Spleen (tissue), 11 donors: ENCODE results near the gene MINDY4. TPM values are rescaled to one million over a fixed set of nuclear protein-coding genes. Genes with fewer than 3 reads are reported as not detected.

Experiments used
- DNase-seq: peaks from one replicate; pipeline ENCODE4 v3.0.0-alpha.2; 2020
- H3K27ac ChIP-seq, 8 donors: fragments of 200-600 bp; sonication (generic) in 7 of 8; 1 replicate in 4 of 8; 2 replicates in 4 of 8; pipeline versions ENCODE4 v1.5.0 to v1.8.0; 2016 to 2021; ENCODE audit warnings: inconsistent platforms in 4 of 8, mild to moderate bottlenecking in 4 of 8, moderate library complexity in 1 of 8
- H3K27me3 ChIP-seq, 7 donors: fragments of 200-600 bp; sonication (generic) in 6 of 7; replicated peaks in 1 of 7; 1 replicate in 4 of 7; 2 replicates in 3 of 7; pipeline versions ENCODE4 v1.5.0 to v1.8.0; 2016 to 2021; ENCODE audit warnings: inconsistent platforms in 3 of 7, mild to moderate bottlenecking in 1 of 7
- H3K36me3 ChIP-seq, 6 donors: fragments of 200-600 bp; sonication (generic) in 5 of 6; 1 replicate in 4 of 6; 2 replicates in 2 of 6; pipeline versions ENCODE4 v1.5.0 to v1.8.0; 2016 to 2021; ENCODE audit warnings: inconsistent platforms in 2 of 6
- H3K4me1 ChIP-seq, 6 donors: fragments of 200-600 bp; sonication (generic) in 5 of 6; 1 replicate in 3 of 6; 2 replicates in 3 of 6; pipeline versions ENCODE4 v1.5.0 to v1.8.0; 2016 to 2021; ENCODE audit warnings: inconsistent platforms in 3 of 6
- H3K4me3 ChIP-seq, 8 donors: fragments of 200-600 bp; sonication (generic) in 7 of 8; 1 replicate in 4 of 8; 2 replicates in 4 of 8; pipeline versions ENCODE4 v1.5.0 to v1.8.0; 2016 to 2021; ENCODE audit warnings: inconsistent platforms in 4 of 8, mild to moderate bottlenecking in 4 of 8, moderate library complexity in 2 of 8
- H3K9me3 ChIP-seq, 8 donors: fragments of 200-600 bp; sonication (generic) in 7 of 8; 1 replicate in 4 of 8; 2 replicates in 4 of 8; pipeline versions ENCODE4 v1.5.0 to v1.8.0; 2016 to 2021; ENCODE audit warnings: inconsistent platforms in 4 of 8
- POLR2A ChIP-seq, 3 donors: fragments of 450-650 bp; IDR thresholded peaks; one replicate each; pipeline ENCODE4 v1.5.1; 2017; ENCODE audit warnings: antibody characterized with exemption in 3 of 3, mild to moderate bottlenecking in 1 of 3
- POLR2AphosphoS5 ChIP-seq, 3 donors: sonication (generic); formaldehyde crosslinking; IDR thresholded peaks; one replicate each; pipeline ENCODE4 v1.5.1; 2017; ENCODE audit warnings: antibody characterized with exemption in 3 of 3
- WGBS, 5 donors: extraction: QIAGEN DNeasy Blood & Tissue Kit in 3 of 5; methylation state at CpG; one replicate each; pipeline versions ENCODE4 v1.1.5 to v1.1.7; 2013 to 2018; 5-methylcytosine and 5-hydroxymethylcytosine counted together
- intact Hi-C: fragments of 100-400 bp; cut with DNase I; formaldehyde crosslinking; loops from one replicate; pipeline ENCODE4 v1.15.0; 2023; ENCODE audit warnings: low total_unique reads
- polyA plus RNA-seq, 3 donors: library from polyadenylated mRNA; stranded (reverse); fragments of 200-250 nt; gene quantifications; one replicate each; pipeline ENCODE4 v1.2.1, GENCODE V29; 2013
- total RNA-seq, 7 donors: library from RNA; depleted of rRNA in 3 of 7; stranded (reverse); fragments of >200 nt in 3 of 7; fragmentation: NEBNext Ultra II Directional in 4 of 7; extraction: Animal tissue kit (Norgen Biotek cat#: 25700) in 4 of 7; gene quantifications; one replicate each; pipeline versions ENCODE4 v1.1.0 to v1.2.1, GENCODE V29; 2016 to 2021
- TF ChIP-seq, protein P1 (sequence below), 11 experiments: fragments of 200-600 bp in 7 of 11; fragments of 450-650 bp in 4 of 11; sonication (generic) in 4 of 11; IDR thresholded peaks in 8 of 11; conservative IDR thresholded peaks in 3 of 11; 1 replicate in 7 of 11; 2 replicates in 4 of 11; pipeline versions ENCODE4 v1.4.0 to v1.8.0; 2016 to 2021; ENCODE audit warnings: antibody characterized with exemption in 11 of 11, inconsistent platforms in 4 of 11, mild to moderate bottlenecking in 1 of 11
- donor health status: healthy with polysubstance abuse.
- donor health status: DM: no; HTN: no; CAD: no; lungs with moderate emphysema.
- donor health status: DM: no; HTN: no; CAD: no.
- donor health status: Bipolar disorder and iron deficiency.
- donor health status: healthy.
- donor health status: DM: no; HTN: no; CAD: no.
- donor health status: DM: yes; HTN: yes; CAD: no.

Gene MINDY4
- total and polyA plus RNA-seq, 10 donors = 0.63 to 7.0 (median 3.0) TPM

DNA sequence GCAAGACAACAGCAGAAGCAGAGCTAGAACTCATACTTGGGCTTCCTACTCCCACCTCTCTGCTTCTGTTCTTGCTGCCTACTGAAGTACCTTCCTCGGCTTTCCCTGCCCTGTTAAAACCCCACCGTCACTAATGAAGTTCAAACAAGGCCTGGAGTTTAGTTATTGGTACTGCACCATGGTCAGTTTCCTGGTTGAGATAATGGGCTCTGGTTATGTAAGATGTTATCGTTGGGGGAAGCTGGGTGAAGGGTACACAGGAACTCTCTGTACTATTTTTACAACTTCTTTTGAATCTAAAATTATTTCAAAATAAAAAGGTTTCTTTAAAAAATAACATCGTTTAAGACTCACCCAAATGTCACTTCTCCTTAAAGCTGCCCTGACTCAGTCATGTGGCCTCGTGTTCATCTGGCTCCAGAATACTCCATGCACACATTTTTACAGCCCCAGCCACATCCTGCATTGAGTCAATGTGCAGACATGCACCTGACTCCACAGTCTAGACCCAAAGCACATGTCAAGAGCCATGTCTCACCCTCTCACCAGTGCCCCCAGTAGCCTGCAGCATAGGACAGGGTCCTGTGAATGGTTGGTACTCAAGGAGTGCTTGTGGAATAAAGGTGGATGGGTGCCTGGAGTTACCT is 103.6 kb downstream of the MINDY4 start:
- TF ChIP-seq POLR2A (IDR thresholded peaks at IDR 0.05) (no peak), POLR2AphosphoS5 (IDR thresholded peaks at IDR 0.05) (no peak)
- TF ChIP-seq, protein P1, sequence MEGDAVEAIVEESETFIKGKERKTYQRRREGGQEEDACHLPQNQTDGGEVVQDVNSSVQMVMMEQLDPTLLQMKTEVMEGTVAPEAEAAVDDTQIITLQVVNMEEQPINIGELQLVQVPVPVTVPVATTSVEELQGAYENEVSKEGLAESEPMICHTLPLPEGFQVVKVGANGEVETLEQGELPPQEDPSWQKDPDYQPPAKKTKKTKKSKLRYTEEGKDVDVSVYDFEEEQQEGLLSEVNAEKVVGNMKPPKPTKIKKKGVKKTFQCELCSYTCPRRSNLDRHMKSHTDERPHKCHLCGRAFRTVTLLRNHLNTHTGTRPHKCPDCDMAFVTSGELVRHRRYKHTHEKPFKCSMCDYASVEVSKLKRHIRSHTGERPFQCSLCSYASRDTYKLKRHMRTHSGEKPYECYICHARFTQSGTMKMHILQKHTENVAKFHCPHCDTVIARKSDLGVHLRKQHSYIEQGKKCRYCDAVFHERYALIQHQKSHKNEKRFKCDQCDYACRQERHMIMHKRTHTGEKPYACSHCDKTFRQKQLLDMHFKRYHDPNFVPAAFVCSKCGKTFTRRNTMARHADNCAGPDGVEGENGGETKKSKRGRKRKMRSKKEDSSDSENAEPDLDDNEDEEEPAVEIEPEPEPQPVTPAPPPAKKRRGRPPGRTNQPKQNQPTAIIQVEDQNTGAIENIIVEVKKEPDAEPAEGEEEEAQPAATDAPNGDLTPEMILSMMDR (IDR thresholded peaks at IDR 0.05 in 8 of 11, conservative IDR thresholded peaks at IDR 0.05 in 3 of 11) = no peak
- Histone ChIP-seq H3K4me3 (no peak overlapping the region), H3K4me1 (peaks cover 0 to 4% (median 0%) of the 10 kb centered on the region in 6 donors), H3K27me3 (no peaks in the 10 kb centered on the region), H3K9me3 (peaks cover 0 to 9% (median 0%) of the 10 kb centered on the region in 8 donors), H3K27ac (no peak overlapping the region), H3K36me3 (peaks cover 0 to 45% (median 2%) of the 10 kb centered on the region in 6 donors)
- WGBS, 5 donors = 74 to 79% (median 76%) methylated on average over 5 of the region's 5 CpGs
- DNase-seq = no peak
- intact Hi-C loops = no loop called here

- WGBS, 5 donors = 79 to 91% (median 87%) methylated on average over 9 of the region's 9 CpGs
- DNase-seq = no peak
These were observed 106.0 kb downstream of the MINDY4 start for GRCh38 chr7:30877015-30877769.

DNA sequence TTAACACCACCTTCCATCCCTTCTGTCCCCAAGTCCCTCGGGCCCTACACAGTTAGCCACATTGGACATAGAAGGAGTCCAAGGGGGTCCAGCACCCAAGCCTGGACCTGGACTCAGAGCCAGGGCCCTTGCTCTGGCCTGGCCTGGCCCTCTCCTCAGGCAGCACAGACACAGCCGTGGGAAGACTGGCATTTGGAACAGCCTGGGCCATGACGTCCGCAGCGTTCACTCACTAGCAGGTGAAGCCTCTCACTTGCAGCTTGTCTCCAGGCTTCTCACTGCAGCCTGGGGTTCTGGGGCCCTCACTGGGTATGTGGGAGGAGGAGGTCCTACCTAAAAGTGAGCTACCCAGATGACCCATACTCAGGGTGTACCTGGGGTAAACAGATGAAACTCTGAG is 106.8 kb downstream of the MINDY4 start:
- DNase-seq = no peak
- Histone ChIP-seq H3K4me1 (no peaks in the 10 kb centered on the region), H3K9me3 (peaks cover 0 to 9% (median 0%) of the 10 kb centered on the region in 8 donors), H3K27ac (no peak overlapping the region), H3K4me3 (no peak overlapping the region), H3K27me3 (no peaks in the 10 kb centered on the region), H3K36me3 (peaks cover 0 to 31% (median 1%) of the 10 kb centered on the region in 6 donors)
- intact Hi-C loops = no loop called here
- TF ChIP-seq POLR2AphosphoS5 (IDR thresholded peaks at IDR 0.05) (no peak), POLR2A (IDR thresholded peaks at IDR 0.05) (no peak)
- TF ChIP-seq, protein P1 (IDR thresholded peaks at IDR 0.05 in 8 of 11, conservative IDR thresholded peaks at IDR 0.05 in 3 of 11) = no peak
- 85 to 98% (median 94%) methylated on average over 4 to 5 of the region's 5 CpGs for WGBS, 5 donors

More at GRCh38 chr7:30877015-30877769, 106.0 kb downstream of the MINDY4 start:
- Histone ChIP-seq H3K4me1 (no peaks in the 10 kb centered on the region), H3K27me3 (no peaks in the 10 kb centered on the region), H3K27ac (no peak overlapping the region), H3K36me3 (peaks cover 0 to 39% (median 2%) of the 10 kb centered on the region in 6 donors), H3K9me3 (peaks cover 0 to 9% (median 0%) of the 10 kb centered on the region in 8 donors), H3K4me3 (no peak overlapping the region)
- intact Hi-C loops = no loop called here
- TF ChIP-seq, protein P1 (IDR thresholded peaks at IDR 0.05 in 8 of 11, conservative IDR thresholded peaks at IDR 0.05 in 3 of 11) = no peak
- TF ChIP-seq POLR2A (IDR thresholded peaks at IDR 0.05) (no peak), POLR2AphosphoS5 (IDR thresholded peaks at IDR 0.05) (no peak)
